Putamen (tissue), 1 donor: ENCODE measurements around the gene SERPING1.

Experiments used
- DNase-seq: peaks from one replicate; pipeline ENCODE4 v3.0.0-alpha.2; 2016; ENCODE audit warnings: low spot score

Gene SERPING1

DNA sequence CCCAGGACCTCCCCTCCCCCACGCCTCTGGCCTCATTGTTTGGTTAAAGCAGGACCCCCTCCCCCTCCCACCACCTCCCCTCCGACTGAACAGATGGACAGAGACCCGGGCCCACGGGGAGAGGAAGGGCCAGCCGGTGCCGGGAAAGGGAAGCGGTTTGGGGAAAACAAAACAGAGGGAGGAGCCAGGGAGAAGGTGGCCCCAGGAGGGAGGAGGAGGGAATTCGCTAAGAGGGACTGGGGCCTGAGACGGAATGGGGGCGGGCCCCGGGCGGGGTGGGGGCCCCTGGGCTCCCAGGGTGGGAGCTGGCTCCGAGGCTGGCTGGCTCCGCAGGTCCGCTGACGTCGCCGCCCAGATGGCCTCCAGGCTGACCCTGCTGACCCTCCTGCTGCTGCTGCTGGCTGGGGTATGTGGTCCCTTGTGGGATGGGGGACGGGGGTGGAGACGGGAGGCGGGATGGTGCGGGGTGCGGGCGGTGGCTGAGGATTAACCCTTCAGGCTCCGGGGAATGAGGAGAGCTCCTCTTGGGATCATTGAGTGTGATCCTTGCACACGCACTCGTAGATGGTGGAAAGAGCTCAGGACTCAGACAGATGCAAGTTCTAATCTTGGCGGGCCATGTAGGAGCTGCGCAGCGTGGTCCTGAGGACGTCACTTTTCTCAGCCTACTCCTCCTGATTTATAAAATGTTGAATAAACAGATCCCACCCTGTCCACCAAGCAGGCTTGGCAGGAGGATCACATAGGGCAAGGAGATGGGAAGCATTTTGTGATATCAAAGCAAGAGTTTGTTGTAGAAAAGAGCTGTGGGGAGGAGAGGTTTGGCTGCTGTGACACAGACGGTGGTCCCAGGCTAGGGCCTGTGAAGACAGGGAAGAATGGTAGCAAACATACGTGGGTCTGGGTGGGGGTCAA lies 688 bp downstream of the SERPING1 start:
- peak; percentile 20 for DNase-seq

- no peak for DNase-seq
These were observed 1.3 kb downstream of the SERPING1 start for GRCh38 chr11:57598831-57599155.

- DNase-seq: no peak
These were observed 1.9 kb downstream of the SERPING1 start for GRCh38 chr11:57599381-57599780.

GRCh38 chr11:57601297-57601696 lies 3.8 kb downstream of the SERPING1 start:
- DNase-seq: no peak

GRCh38 chr11:57604296-57605027 lies 7.0 kb downstream of the SERPING1 start:
- DNase-seq: no peak

- DNase-seq: no peak
These were observed 7.5 kb downstream of the SERPING1 start for GRCh38 chr11:57605028-57605420.

- DNase-seq: no peak
These were observed 12.7 kb downstream of the SERPING1 start for GRCh38 chr11:57610170-57610569.

- DNase-seq: no peak
These were observed 16.8 kb downstream of the SERPING1 start for GRCh38 chr11:57614234-57614772.

DNA sequence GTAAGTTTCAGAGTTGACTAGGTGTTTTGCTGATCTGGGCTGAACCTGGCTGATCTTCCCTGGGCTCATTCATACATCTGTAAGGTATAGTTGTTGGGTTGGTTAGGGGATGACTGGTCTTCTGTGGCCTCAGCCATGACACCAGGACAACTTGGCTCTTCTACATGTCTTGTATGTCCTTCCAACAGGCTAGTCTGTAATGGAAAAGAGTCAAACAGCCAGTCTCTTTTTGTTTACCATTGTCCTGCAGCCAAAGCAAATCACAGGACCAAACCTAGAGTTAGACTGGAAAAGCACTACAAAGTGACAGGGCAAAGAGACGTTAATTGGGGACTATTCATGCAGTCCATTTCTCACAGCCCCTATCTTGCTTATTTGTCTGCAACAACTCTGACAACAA lies 17.8 kb downstream of the SERPING1 start:
- no peak for DNase-seq

GRCh38 chr11:57616595-57616994 lies 19.1 kb downstream of the SERPING1 start:
- DNase-seq: no peak

GRCh38 chr11:57618438-57618837 lies 21.0 kb downstream of the SERPING1 start:
- no peak for DNase-seq

DNA sequence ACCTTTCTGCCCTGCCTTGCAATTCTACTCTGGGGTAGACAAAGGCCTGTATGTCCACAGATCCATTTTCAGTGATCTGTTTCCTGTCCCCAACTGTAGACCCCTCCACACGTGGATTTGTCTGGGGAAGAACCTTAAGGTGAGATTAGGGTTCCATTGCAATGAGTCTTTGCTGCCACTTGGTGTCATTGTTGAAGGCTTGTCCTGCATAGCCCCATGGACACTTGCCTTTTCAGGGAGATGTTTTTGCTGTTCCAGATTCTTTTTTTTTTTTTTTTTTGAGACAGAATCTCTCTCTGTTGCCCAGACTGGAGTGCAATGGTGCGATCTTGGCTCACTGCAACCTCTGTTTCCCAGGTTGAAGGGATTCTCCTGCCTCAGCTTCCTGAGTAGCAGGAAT lies 21.8 kb downstream of the SERPING1 start:
- no peak for DNase-seq

DNA sequence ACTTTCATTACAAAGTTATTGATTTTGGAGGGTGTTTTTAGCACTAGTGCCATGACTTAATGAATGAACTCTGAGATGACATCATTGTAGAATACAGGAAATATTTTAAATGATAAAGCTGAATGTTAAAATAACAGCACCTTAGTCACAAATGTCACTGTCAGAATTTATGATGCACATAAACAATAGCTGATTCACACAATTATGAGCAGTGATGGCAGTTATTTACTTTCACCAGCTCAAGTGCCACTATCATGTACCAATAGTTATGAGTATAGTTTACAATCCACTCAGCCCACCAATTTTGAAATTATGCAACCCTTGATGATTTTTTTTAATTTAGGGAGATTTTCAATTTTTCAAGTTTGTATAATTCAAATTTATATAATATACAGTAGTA lies 23.0 kb downstream of the SERPING1 start:
- DNase-seq: no peak

- DNase-seq: no peak
These were observed 24.8 kb downstream of the SERPING1 start for GRCh38 chr11:57622263-57622662.

DNA sequence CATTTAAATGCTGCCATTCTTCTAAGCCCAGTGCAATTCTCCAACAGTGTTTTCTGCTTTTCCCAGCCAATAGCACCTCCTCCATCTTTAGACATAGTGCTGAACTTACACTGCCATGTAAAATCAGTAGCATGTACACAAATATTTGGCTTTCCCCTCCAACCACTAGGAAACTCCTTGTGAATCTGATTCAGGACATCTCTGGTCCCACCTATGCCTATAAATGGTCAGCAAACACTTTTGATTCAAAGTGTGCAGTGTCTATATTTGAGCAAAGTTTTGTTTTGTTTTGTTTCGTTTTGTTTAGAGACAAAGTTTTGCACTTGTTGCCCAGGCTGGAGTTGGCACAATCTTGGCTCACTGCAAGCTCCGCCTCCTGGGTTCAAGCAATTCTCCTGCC lies 27.4 kb downstream of the SERPING1 start:
- no peak for DNase-seq

DNA sequence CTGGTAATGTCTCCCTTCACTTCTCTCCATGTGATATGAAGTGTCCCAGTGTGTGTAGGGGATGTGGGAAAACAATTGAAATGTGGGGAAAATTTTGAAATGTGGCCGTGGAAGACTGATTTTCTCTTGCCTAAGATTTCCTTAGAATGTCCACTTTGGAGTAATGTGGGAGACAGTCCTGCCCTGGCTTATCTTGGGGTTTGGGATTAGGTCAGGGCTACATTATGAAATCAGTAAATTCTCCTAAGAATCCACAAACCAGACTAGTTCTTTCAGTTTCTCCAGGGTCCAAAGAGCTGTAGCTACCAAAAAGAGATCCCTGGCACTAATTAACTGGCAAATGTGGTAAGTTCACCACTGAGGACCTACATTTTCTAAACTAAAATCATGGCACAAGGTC lies 29.4 kb downstream of the SERPING1 start:
- no peak for DNase-seq

DNA sequence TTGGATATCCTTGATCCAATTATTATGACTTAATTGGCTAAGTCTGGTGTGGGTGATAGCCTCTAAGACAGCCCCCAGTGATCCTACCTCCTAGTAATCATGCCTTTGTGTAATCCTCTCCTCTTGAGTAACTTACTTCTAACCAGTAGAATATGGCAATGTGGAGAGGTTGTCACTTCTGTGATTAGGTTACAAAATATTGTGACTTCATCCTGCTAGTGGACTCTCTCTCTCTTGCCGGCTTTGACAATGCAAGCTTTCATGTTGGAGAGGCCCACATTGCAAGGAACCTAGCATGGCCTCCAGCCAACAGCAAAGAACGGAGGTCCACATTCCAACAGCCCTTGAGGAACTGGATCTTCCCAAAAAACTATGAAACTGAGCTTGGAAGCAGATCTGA lies 32.7 kb downstream of the SERPING1 start:
- DNase-seq: no peak

GRCh38 chr11:57632116-57632515 lies 34.6 kb downstream of the SERPING1 start:
- DNase-seq: no peak

DNA sequence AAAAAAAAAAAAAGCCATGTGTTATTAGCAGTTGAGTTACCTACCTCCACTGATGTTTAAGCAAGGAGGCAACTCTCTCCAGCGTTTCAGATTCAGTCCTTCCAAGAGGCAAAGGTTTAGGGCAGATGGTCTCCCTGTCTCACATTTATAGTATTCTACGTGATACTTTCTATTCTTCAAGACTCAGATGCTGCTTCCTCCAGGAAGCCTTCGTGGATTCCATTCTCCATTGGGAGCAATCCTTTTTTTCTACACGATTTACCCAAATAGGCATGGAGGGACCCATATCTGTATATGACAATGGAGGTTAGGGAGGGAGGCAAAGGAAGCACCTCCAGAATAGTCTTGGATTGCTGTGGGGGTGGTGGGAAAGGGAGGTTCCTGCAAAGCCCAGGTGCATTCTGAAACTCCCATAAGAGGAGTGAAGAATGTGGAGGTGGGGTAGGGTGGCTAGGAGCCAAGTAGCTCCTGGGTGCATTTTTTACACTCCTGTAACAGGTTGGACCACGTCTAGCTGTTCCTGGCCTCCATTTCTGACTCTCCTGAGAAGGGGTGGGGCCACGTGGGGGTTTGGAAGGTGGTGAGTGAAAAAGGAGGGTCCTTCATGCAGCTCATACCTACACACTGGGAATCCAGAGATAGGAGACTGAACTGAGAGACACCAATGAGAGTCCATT lies 36.0 kb downstream of the SERPING1 start:
- no peak for DNase-seq

GRCh38 chr11:57634311-57634710 lies 36.8 kb downstream of the SERPING1 start:
- no peak for DNase-seq

DNA sequence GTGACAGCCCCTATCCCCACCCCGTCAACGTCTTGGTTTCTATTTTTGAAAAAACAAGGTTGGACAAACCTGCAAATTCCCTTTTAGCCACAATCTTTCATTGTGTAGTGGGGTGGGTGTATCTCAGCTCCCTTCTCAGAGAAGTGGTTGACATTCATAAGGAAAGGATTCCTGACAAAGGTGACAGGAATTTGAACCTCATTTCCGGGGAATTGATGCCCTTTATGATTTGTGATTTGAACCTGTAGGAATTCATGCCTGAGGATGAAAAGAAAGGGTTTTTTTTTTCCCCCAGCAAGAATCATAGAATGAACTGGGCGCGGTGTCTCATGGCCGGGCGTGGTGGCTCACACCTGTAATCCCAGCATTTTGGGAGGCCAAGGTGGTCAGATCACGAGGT lies 37.8 kb downstream of the SERPING1 start:
- no peak for DNase-seq

GRCh38 chr11:57637626-57638004 lies 40.1 kb downstream of the SERPING1 start:
- no peak for DNase-seq
